ENCODE measurements around the gene BHLHA15.

- TF ChIP-seq CTCF (IDR thresholded peaks at IDR 0.05) (no peak), EP300 (IDR thresholded peaks at IDR 0.05; ENCODE audit: low read depth) (no peak), POLR2A (IDR thresholded peaks at IDR 0.05) (no peak)
These were observed 40.0 kb downstream of the BHLHA15 start for GRCh38 chr7:98251231-98251600.

Measured in transverse colon (tissue), 3 donors.